Adrenal gland (tissue), 12 donors: ENCODE measurements around the gene EXOC3. TPM values are rescaled to one million over a fixed set of nuclear protein-coding genes. Genes with fewer than 3 reads are reported as not detected.

Source experiments
- DNase-seq, 7 donors: peaks; one replicate each; pipeline ENCODE4 v3.0.0-alpha.2; 2019 to 2020
- H3K27ac ChIP-seq, 5 donors: fragments of 200-600 bp; sonication (generic) in 4 of 5; 1 replicate in 3 of 5; 2 replicates in 2 of 5; pipeline versions ENCODE4 v1.5.1 to v1.8.0; 2016 to 2020; ENCODE audit warnings: mild to moderate bottlenecking in 1 of 5
- H3K27me3 ChIP-seq: fragments of 200-600 bp; 2 replicates; pipeline ENCODE4 v1.8.0; 2021
- H3K36me3 ChIP-seq, 2 donors: fragments of 200-600 bp; replicated peaks in 1 of 2; 1 replicate in 1 of 2; 2 replicates in 1 of 2; pipeline versions ENCODE4 v1.5.1 to v1.8.0; 2018 to 2022
- H3K4me1 ChIP-seq, 2 donors: fragments of 200-600 bp; replicated peaks in 1 of 2; 1 replicate in 1 of 2; 2 replicates in 1 of 2; pipeline versions ENCODE4 v1.5.1 to v1.8.0; 2018 to 2021
- H3K4me3 ChIP-seq, 4 donors: fragments of 200-600 bp; sonication (generic) in 3 of 4; one replicate each; pipeline ENCODE4 v1.5.1; 2016 to 2018
- H3K9me3 ChIP-seq, 3 donors: fragments of 200-600 bp; sonication (generic) in 1 of 3; replicated peaks in 1 of 3; 1 replicate in 2 of 3; 2 replicates in 1 of 3; pipeline versions ENCODE4 v1.5.1 to v1.8.0; 2016 to 2021
- CTCF ChIP-seq, 6 experiments: fragments of 450-650 bp in 4 of 6; fragments of 200-600 bp in 2 of 6; sonication (generic) in 1 of 6; IDR thresholded peaks; 1 replicate in 5 of 6; 2 replicates in 1 of 6; pipeline versions ENCODE4 v1.5.1 to v1.8.0; 2016 to 2021; ENCODE audit warnings: antibody characterized with exemption in 6 of 6, mild to moderate bottlenecking in 2 of 6, moderate library complexity in 1 of 6
- POLR2A ChIP-seq, 2 donors: fragments of 450-650 bp; IDR thresholded peaks; one replicate each; pipeline ENCODE4 v1.6.1; 2017; ENCODE audit warnings: antibody characterized with exemption in 2 of 2, mild to moderate bottlenecking in 2 of 2, moderate library complexity in 1 of 2
- WGBS, 4 donors: extraction: QIAGEN DNeasy Blood & Tissue Kit in 2 of 4; methylation state at CpG; one replicate each; pipeline versions ENCODE4 v1.1.5 to v1.1.7; 2013 to 2017; 5-methylcytosine and 5-hydroxymethylcytosine counted together
- intact Hi-C, 2 donors: fragments of 100-400 bp; cut with DNase I; formaldehyde crosslinking; loops; one replicate each; pipeline versions ENCODE4 v1.14.1 to v1.15.0; 2022 to 2023
- polyA plus RNA-seq, 3 donors: library from polyadenylated mRNA; stranded (reverse); fragments of 200-250 nt in 2 of 3; fragments of 350-450 nt in 1 of 3; fragmentation: Illumina TruSeq in 1 of 3; extraction: RNeasy Lipid Tissue Mini Kit (QIAGEN cat#74804) in 1 of 3; gene quantifications; one replicate each; pipeline ENCODE4 v1.2.3, GENCODE V29; 2013 to 2014
- total RNA-seq, 9 donors: library from RNA; depleted of rRNA in 4 of 9; stranded (reverse); fragments of >200 nt in 4 of 9; fragments of 120-200 nt in 1 of 9; fragmentation: NEBNext Ultra II Directional in 1 of 9; extraction: Animal tissue kit (Norgen Biotek cat#: 25700) in 1 of 9; gene quantifications; one replicate each; pipeline versions ENCODE4 v1.1.0 to v1.2.4, GENCODE V29; 2013 to 2023
- donor health status: healthy with polysubstance abuse.
- donor health status: Bipolar disorder and iron deficiency.
- donor health status: DM: yes; HTN: yes; CAD: no.
- donor health status: DM: no; HTN: no; CAD: no.
- donor health status: DM: no; HTN: no; CAD: no.
- donor health status: DM: yes; HTN: yes; CAD: no.

EXOC3 gene
- total and polyA plus RNA-seq, 12 donors = 24.7 to 66.4 (median 42.7) TPM

GRCh38 chr5:426392-426976 lies 16.5 kb upstream of the EXOC3 start:
- no peak for DNase-seq
- Histone ChIP-seq H3K4me3 (no peak overlapping the region), H3K4me1 (no peaks in the 10 kb centered on the region), H3K9me3 (no peaks in the 10 kb centered on the region), H3K36me3 (no peaks in the 10 kb centered on the region), H3K27ac (no peak overlapping the region), H3K27me3 (no peaks in the 10 kb centered on the region)
- 57 to 81% (median 74%) methylated on average over 3 of the region's 3 CpGs for WGBS, 4 donors
- TF ChIP-seq CTCF (IDR thresholded peaks at IDR 0.05) (no peak), POLR2A (IDR thresholded peaks at IDR 0.05) (no peak)
- intact Hi-C loops = no loop called here

DNA sequence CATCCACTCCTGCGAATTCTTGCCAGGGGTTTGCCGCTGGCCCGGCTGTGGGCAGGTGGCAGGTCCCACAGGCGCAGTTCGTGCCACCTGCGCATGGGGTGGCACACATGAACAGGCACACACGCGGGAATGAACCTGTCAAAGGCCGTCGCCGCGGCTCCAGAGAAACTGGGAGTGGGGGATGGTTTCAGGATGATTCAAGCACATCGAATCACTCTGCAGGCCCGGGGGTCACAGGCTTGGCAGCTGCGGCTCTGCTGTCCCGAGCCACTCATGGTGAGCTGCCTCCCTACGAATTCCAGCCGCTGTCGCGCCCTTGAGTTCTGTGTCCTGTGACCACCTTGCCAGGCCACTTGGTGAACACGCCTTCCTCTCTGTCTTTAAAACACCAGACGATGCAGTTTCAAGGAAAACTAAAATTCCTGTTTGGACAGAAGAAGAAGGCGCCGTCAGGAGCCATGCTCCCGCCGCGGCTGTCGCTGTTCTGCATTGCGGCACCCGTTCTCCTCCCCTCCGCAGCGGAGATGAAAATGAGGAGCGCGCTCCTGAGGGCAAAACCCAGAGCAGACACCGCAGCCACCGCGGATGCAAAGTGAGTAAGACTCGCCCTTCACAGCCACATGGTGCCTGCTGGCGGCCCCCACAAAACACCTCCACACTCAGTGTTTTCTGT lies 15.4 kb upstream of the EXOC3 start:
- intact Hi-C loops = no loop called here
- TF ChIP-seq POLR2A (IDR thresholded peaks at IDR 0.05) (no peak), CTCF (IDR thresholded peaks at IDR 0.05) (no peak)
- Histone ChIP-seq H3K4me1 (no peaks in the 10 kb centered on the region), H3K4me3 (no peak overlapping the region), H3K27ac (no peak overlapping the region), H3K9me3 (no peaks in the 10 kb centered on the region), H3K36me3 (no peaks in the 10 kb centered on the region), H3K27me3 (no peaks in the 10 kb centered on the region)
- peak in 2 of 7 donors; percentile 11 to 31 for DNase-seq
- 94 to 96% (median 95%) methylated on average over 32 to 39 of the region's 39 CpGs for WGBS, 4 donors

- H3K4me3 ChIP-seq = no peak overlapping the region
- 87 to 97% (median 91%) methylated on average over 7 to 11 of the region's 11 CpGs for WGBS, 4 donors
- peak in 1 of 7 donors; percentile 13 for DNase-seq
- no peak for TF ChIP-seq POLR2A (IDR thresholded peaks at IDR 0.05)
- H3K36me3 ChIP-seq = no peaks in the 10 kb centered on the region
- intact Hi-C loops = no loop called here
- H3K27ac ChIP-seq = no peak overlapping the region
- H3K4me1 ChIP-seq = no peaks in the 10 kb centered on the region
- no peaks in the 10 kb centered on the region for H3K9me3 ChIP-seq
- no peaks in the 10 kb centered on the region for H3K27me3 ChIP-seq
These were observed 14.8 kb upstream of the EXOC3 start for GRCh38 chr5:428219-428618.

DNA sequence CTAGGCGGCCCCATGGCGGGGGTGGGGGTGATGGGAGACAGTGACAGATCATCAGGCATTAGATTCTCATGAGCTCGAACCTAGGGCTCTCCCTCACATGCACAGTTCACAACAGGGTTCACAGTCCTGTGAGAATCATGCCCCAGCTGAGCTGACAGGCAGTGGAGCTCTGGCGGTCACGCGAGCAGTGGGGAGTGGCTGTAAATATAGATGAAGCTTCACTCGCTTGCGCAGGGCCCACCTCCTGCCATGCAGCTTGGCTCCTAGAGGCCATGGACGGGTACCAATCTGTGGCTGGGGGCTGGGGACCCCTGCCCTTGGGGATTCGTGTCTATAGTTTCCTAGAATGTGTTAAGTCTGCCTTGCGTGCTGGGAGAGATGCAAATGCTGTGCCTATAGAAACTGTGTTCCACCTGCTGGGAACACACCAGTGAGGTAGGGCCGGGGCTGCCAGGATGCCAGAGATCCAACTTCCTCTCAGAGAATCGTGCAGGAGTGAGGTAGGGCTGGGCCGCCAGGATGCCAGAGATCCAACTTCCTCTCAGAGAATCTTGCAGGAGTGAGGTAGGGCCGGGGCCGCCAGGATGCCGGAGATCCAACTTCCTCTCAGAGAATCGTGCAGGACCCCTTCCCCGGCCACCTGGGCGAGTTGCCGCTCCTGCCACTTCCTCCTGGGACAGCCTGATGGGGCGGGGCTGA lies 14.1 kb upstream of the EXOC3 start:
- Histone ChIP-seq H3K27ac (no peak overlapping the region), H3K9me3 (no peaks in the 10 kb centered on the region), H3K4me3 (no peak overlapping the region), H3K36me3 (no peaks in the 10 kb centered on the region), H3K4me1 (no peaks in the 10 kb centered on the region), H3K27me3 (no peaks in the 10 kb centered on the region)
- intact Hi-C loops = no loop called here
- WGBS, 4 donors = 79 to 91% (median 82%) methylated on average over 12 to 22 of the region's 22 CpGs
- TF ChIP-seq CTCF (IDR thresholded peaks at IDR 0.05) = no peak
- no peak for TF ChIP-seq POLR2A (IDR thresholded peaks at IDR 0.05)
- DNase-seq = peak in 1 of 7 donors; percentile 39
